ENCODE results near the gene MRM2.

DNA sequence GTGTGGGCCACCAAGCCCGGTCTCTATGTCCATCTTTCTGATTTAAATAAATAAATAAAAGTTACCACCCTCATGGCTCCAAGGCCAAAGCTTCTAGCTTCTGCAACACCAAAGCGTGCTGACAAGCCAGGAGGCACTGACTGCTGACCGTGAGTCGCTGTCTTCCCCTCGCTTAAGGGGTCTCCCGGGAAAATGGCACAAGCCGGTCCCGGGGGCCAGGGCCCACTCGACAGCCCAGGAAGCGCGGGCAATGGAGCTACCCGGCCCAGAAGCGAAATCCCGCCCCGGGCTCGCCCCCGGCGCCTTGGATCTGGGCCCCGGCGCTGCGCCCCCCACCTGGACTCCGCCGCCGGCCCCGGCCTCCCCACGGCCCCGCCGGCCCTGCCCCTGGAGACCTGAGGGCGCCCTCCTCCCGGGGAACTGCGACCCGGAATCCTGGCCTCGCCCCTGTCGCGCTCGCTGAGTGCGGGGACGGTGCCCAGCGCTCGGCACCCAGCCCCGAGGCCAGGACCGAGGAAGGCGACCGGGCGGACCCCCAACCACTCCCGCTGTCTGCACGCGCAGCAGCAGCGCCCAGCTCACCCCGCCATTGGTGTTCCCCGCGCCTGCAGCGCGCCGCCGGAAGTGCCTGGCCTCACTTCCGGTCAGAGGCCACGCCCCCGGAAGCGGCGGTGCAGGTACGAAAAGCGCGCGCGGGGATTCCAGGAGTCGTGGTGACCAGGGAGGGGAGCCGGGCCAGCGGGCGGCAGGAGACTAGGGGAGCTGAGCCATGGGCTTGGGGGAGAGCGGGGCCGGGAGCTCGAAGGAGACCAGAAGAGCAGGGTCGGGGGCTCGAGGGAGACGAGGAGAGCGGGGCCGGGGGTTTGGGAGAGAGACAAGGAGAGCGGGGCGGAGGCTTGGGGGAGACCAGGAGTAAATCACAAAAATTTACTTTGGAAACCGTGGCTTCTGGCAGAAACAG lies at the start of gene MRM2, which contains the start of gene NUDT1:
- TF ChIP-seq ZNF223 (tag by site-specific recombination; IDR thresholded peaks at IDR 0.05) = no peak
- TF ChIP-seq TSHZ1 (tag by site-specific recombination; IDR thresholded peaks at IDR 0.05; ENCODE audit: borderline replicate concordance) = no peak
- no peak; the same call in 1 of the 2 replicates for TF ChIP-seq CTCF (tag by site-specific recombination; IDR thresholded peaks at IDR 0.05)
- TF ChIP-seq ZNF629 (tag by site-specific recombination; IDR thresholded peaks at IDR 0.05) = peak; percentile 44
- no peak for TF ChIP-seq ZNF549 (tag by site-specific recombination; IDR thresholded peaks at IDR 0.05)
- TF ChIP-seq, protein P1, sequence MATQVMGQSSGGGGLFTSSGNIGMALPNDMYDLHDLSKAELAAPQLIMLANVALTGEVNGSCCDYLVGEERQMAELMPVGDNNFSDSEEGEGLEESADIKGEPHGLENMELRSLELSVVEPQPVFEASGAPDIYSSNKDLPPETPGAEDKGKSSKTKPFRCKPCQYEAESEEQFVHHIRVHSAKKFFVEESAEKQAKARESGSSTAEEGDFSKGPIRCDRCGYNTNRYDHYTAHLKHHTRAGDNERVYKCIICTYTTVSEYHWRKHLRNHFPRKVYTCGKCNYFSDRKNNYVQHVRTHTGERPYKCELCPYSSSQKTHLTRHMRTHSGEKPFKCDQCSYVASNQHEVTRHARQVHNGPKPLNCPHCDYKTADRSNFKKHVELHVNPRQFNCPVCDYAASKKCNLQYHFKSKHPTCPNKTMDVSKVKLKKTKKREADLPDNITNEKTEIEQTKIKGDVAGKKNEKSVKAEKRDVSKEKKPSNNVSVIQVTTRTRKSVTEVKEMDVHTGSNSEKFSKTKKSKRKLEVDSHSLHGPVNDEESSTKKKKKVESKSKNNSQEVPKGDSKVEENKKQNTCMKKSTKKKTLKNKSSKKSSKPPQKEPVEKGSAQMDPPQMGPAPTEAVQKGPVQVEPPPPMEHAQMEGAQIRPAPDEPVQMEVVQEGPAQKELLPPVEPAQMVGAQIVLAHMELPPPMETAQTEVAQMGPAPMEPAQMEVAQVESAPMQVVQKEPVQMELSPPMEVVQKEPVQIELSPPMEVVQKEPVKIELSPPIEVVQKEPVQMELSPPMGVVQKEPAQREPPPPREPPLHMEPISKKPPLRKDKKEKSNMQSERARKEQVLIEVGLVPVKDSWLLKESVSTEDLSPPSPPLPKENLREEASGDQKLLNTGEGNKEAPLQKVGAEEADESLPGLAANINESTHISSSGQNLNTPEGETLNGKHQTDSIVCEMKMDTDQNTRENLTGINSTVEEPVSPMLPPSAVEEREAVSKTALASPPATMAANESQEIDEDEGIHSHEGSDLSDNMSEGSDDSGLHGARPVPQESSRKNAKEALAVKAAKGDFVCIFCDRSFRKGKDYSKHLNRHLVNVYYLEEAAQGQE (tag by site-specific recombination; IDR thresholded peaks at IDR 0.05) = no peak
- TF ChIP-seq TRIM28 (IDR thresholded peaks at IDR 0.05; ENCODE audit: borderline replicate concordance, low read length) = no peak
- TF ChIP-seq ZNF362 (tag by site-specific recombination; IDR thresholded peaks at IDR 0.05) = no peak
- TF ChIP-seq YY1 (tag by site-specific recombination; IDR thresholded peaks at IDR 0.05) = peak; percentile 74
